SK-N-SH treated with all-trans-retinoic acid at 6 μM for 48 hours (cell line): ENCODE results near the gene ACOT7.

ENCODE experiments used
- ATAC-seq: fragments of 200-7000 bp; cut with Tn5 transposase; 3 replicates; pipeline ENCODE4 v1.9.1; 2020; ENCODE audit warnings: mild to moderate bottlenecking, moderate library complexity
- ARNTL ChIP-seq: fragments of 450-650 bp; formaldehyde crosslinking; IDR thresholded peaks from 2 replicates; pipeline ENCODE4 v1.5.0; 2020; ENCODE audit warnings: low read depth, mild to moderate bottlenecking, moderate library complexity, borderline replicate concordance
- BACH2 ChIP-seq: fragments of 250-450 bp; sonication (Bioruptor Pico); IDR thresholded peaks from 2 replicates; pipeline ENCODE4 v1.9.0; 2021; ENCODE audit warnings: mild to moderate bottlenecking, borderline replicate concordance
- CREB5 ChIP-seq: fragments of 250-450 bp; sonication (Bioruptor Pico); IDR thresholded peaks from 2 replicates; pipeline ENCODE4 v1.5.1; 2020; ENCODE audit warnings: low read depth, mild to moderate bottlenecking, moderate library complexity
- CSDC2 ChIP-seq: fragments of 250-450 bp; sonication (Bioruptor Pico); IDR thresholded peaks from 2 replicates; pipeline ENCODE4 v1.5.0; 2020; ENCODE audit warnings: mild to moderate bottlenecking, moderate library complexity
- CSRNP3 ChIP-seq: fragments of 250-450 bp; sonication (Bioruptor Pico); IDR thresholded peaks from 2 replicates; pipeline ENCODE4 v1.5.1; 2021; ENCODE audit warnings: mild to moderate bottlenecking, moderate library complexity
- ESRRG ChIP-seq: fragments of 250-450 bp; sonication (Bioruptor Pico); IDR thresholded peaks from 2 replicates; pipeline ENCODE4 v1.6.1; 2021; ENCODE audit warnings: mild to moderate bottlenecking
- GLIS3 ChIP-seq: fragments of 250-450 bp; sonication (Bioruptor Pico); IDR thresholded peaks from 2 replicates; pipeline ENCODE4 v1.5.0; 2020; ENCODE audit warnings: mild to moderate bottlenecking, moderate library complexity
- ISL1 ChIP-seq: fragments of 250-450 bp; sonication (Bioruptor Pico); IDR thresholded peaks from 2 replicates; pipeline ENCODE4 v2.1.2; 2022; ENCODE audit warnings: mild to moderate bottlenecking, moderate library complexity
- OSR1 ChIP-seq: fragments of 250-450 bp; sonication (Bioruptor Pico); IDR thresholded peaks from 2 replicates; pipeline ENCODE4 v1.8.0; 2022; ENCODE audit warnings: moderate library complexity, mild to moderate bottlenecking, inconsistent platforms
- PPARA ChIP-seq: fragments of 250-450 bp; sonication (Bioruptor Pico); IDR thresholded peaks from 2 replicates; pipeline ENCODE4 v1.5.0; 2020; ENCODE audit warnings: mild to moderate bottlenecking, borderline replicate concordance
- RARB ChIP-seq: fragments of 250-450 bp; sonication (Bioruptor Pico); IDR thresholded peaks from 2 replicates; pipeline ENCODE4 v1.8.0; 2021; ENCODE audit warnings: mild to moderate bottlenecking, moderate library complexity
- TCF4 ChIP-seq: fragments of 250-450 bp; sonication (Bioruptor Pico); IDR thresholded peaks from 2 replicates; pipeline ENCODE4 v1.8.0; 2021; ENCODE audit warnings: mild to moderate bottlenecking, moderate library complexity, borderline replicate concordance
- TOX ChIP-seq: fragments of 250-450 bp; sonication (Bioruptor Pico); IDR thresholded peaks from 2 replicates; pipeline ENCODE4 v1.8.0; 2021; ENCODE audit warnings: mild to moderate bottlenecking, moderate library complexity, borderline replicate concordance
- TSHZ2 ChIP-seq: fragments of 250-450 bp; sonication (Bioruptor Pico); IDR thresholded peaks from 2 replicates; pipeline ENCODE4 v1.5.0; 2020; ENCODE audit warnings: mild to moderate bottlenecking, moderate library complexity
- ZC3H10 ChIP-seq: fragments of 250-450 bp; sonication (Bioruptor Pico); IDR thresholded peaks from 2 replicates; pipeline ENCODE4 v1.5.1; 2021; ENCODE audit warnings: mild to moderate bottlenecking, moderate library complexity
- ZFP30 ChIP-seq: fragments of 450-650 bp; formaldehyde crosslinking; IDR thresholded peaks from 2 replicates; pipeline ENCODE4 v1.5.0; 2022; ENCODE audit warnings: mild to moderate bottlenecking, moderate library complexity
- ZNF565 ChIP-seq: fragments of 450-650 bp; formaldehyde crosslinking; conservative IDR thresholded peaks from 2 replicates; pipeline ENCODE4 v1.5.0; 2020; ENCODE audit warnings: low read depth, mild to moderate bottlenecking, moderate library complexity
- ZNF70 ChIP-seq: fragments of 450-650 bp; formaldehyde crosslinking; IDR thresholded peaks from 2 replicates; pipeline ENCODE4 v1.5.0; 2020; ENCODE audit warnings: mild to moderate bottlenecking, moderate library complexity
- TF ChIP-seq, protein P1 (sequence below): fragments of 250-450 bp; sonication (Bioruptor Pico); IDR thresholded peaks from 2 replicates; pipeline ENCODE4 v1.8.0; 2021; ENCODE audit warnings: low read depth, mild to moderate bottlenecking, moderate library complexity, borderline replicate concordance
- TF ChIP-seq, protein P2 (sequence below): fragments of 250-450 bp; sonication (Bioruptor Pico); IDR thresholded peaks from 2 replicates; pipeline ENCODE4 v1.8.0; 2020; ENCODE audit warnings: mild to moderate bottlenecking, moderate library complexity, borderline replicate concordance

Gene ACOT7

GRCh38 chr1:6273380-6273891, 120.1 kb downstream of the ACOT7 start:
- ATAC-seq, result peak; percentile 83
- TF ChIP-seq ARNTL (CRISPR knock-in tag), result no peak
- TF ChIP-seq TSHZ2, result no peak
- no peak for TF ChIP-seq BACH2
- no peak for TF ChIP-seq TOX (CRISPR knock-in tag)
- TF ChIP-seq ZNF565, result no peak
- TF ChIP-seq ZC3H10 (CRISPR knock-in tag), result no peak
- TF ChIP-seq CSDC2 (CRISPR knock-in tag), result no peak
- TF ChIP-seq OSR1 (CRISPR knock-in tag), result no peak
- TF ChIP-seq, protein P1, sequence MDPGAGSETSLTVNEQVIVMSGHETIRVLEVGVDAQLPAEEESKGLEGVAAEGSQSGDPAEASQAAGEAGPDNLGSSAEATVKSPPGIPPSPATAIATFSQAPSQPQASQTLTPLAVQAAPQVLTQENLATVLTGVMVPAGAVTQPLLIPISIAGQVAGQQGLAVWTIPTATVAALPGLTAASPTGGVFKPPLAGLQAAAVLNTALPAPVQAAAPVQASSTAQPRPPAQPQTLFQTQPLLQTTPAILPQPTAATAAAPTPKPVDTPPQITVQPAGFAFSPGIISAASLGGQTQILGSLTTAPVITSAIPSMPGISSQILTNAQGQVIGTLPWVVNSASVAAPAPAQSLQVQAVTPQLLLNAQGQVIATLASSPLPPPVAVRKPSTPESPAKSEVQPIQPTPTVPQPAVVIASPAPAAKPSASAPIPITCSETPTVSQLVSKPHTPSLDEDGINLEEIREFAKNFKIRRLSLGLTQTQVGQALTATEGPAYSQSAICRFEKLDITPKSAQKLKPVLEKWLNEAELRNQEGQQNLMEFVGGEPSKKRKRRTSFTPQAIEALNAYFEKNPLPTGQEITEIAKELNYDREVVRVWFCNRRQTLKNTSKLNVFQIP (CRISPR knock-in tag), result no peak
- TF ChIP-seq CSRNP3 (CRISPR knock-in tag), result no peak
- no peak for TF ChIP-seq RARB (CRISPR knock-in tag)

DNA sequence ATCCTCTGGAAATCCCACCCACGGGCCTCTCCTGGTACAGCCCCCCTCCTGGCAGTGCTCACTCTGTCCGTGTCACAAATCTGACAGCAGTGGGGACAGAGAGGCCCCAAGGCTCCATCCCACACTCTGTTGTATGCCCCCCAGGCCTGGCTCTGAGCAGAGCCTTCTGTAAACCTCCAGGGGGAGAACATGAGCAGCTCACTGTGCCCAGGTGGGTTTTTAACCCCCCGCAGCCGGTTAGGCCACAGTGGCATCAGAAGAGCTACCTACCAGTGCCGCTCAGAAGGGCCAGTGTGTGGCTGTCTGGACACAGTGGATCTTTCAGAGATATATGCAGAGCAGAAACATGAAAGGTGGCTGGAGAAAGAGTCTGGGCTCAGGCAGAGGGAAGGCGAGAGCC, 120.7 kb downstream of the ACOT7 start:
- no peak for TF ChIP-seq TCF4 (CRISPR knock-in tag)
- peak; percentile 30; the same call in 2 of the 3 replicates for ATAC-seq

GRCh38 chr1:6272452-6272851, 121.1 kb downstream of the ACOT7 start:
- TF ChIP-seq ESRRG (no peak), PPARA (no peak), ZNF565 (no peak), ZFP30 (CRISPR knock-in tag) (no peak), ISL1 (CRISPR knock-in tag) (no peak), OSR1 (CRISPR knock-in tag) (no peak), TOX (CRISPR knock-in tag) (no peak), ZC3H10 (CRISPR knock-in tag) (no peak), ZNF70 (CRISPR knock-in tag) (no peak), CSDC2 (CRISPR knock-in tag) (no peak), ARNTL (CRISPR knock-in tag) (no peak), TCF4 (CRISPR knock-in tag) (no peak)
- TF ChIP-seq, protein P2, sequence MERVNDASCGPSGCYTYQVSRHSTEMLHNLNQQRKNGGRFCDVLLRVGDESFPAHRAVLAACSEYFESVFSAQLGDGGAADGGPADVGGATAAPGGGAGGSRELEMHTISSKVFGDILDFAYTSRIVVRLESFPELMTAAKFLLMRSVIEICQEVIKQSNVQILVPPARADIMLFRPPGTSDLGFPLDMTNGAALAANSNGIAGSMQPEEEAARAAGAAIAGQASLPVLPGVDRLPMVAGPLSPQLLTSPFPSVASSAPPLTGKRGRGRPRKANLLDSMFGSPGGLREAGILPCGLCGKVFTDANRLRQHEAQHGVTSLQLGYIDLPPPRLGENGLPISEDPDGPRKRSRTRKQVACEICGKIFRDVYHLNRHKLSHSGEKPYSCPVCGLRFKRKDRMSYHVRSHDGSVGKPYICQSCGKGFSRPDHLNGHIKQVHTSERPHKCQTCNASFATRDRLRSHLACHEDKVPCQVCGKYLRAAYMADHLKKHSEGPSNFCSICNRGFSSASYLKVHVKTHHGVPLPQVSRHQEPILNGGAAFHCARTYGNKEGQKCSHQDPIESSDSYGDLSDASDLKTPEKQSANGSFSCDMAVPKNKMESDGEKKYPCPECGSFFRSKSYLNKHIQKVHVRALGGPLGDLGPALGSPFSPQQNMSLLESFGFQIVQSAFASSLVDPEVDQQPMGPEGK (CRISPR knock-in tag), result no peak
- ATAC-seq, result no peak

- no peak for ATAC-seq
- TF ChIP-seq ESRRG (no peak), ISL1 (CRISPR knock-in tag) (no peak), RARB (CRISPR knock-in tag) (no peak), GLIS3 (CRISPR knock-in tag) (no peak), CREB5 (no peak), CSDC2 (CRISPR knock-in tag) (no peak)
Measured at GRCh38 chr1:6271554-6271953, 122.0 kb downstream of the ACOT7 start.
